ENCODE data around the gene PAX7. TPM values are rescaled to one million over a fixed set of nuclear protein-coding genes. Genes with fewer than 3 reads are reported as not detected.

PAX7 gene
- total and polyA plus RNA-seq, 9 of the 15 experiments (the other 6 are each of a cell fraction or from before 2014, with no cell fraction given) = not detected

GRCh38 chr1:18739408-18739807, 108.8 kb downstream of the PAX7 start:
- no peak overlapping the region for H2AFZ ChIP-seq (ENCODE audit: low read depth, low read length)
- FAIRE-seq (no peak), ATAC-seq (no peak), DNase-seq (ENCODE audit: extremely low read depth in 1 of 4, low spot score in 3 of 4) (no peak)
- no peak overlapping the region for H3K4me3 ChIP-seq
- POLR2A ChIA-PET = no interaction called here
- no peak overlapping the region for H3K9ac ChIP-seq (ENCODE audit: insufficient read depth in 1 of 2, low read depth in 2 of 2, low read length in 2 of 2)
- 2% methylated on average over 6 of the region's 6 CpGs for WGBS (ENCODE audit: insufficient coverage, low coverage, missing lambda C conversion rate)
- no peak overlapping the region for H3K4me2 ChIP-seq (ENCODE audit: insufficient read depth, low read length)
- in situ Hi-C loops (cut with MboI) (no loop called here), intact Hi-C loops (cut with micrococcal nuclease) (no loop called here)
- no peaks in the 10 kb centered on the region for H3K9me3 ChIP-seq (replicated peaks; ENCODE audit: control insufficient read depth, insufficient read depth, low read depth, low read length)
- H3K4me1 ChIP-seq (replicated peaks in 1 of 2; ENCODE audit: control insufficient read depth in 2 of 2, insufficient read depth in 2 of 2, low read length in 2 of 2) = no peaks in the 10 kb centered on the region
- CTCF ChIA-PET (ENCODE audit: low intra/inter-chr PET ratio) = no interaction called here
- no TSS peak for BruUV-seq (replicated peaks)
- no peak overlapping the region for H3K27ac ChIP-seq (ENCODE audit: extremely low read depth, low read depth, low read length)
- peaks cover 16 to 56% of the 10 kb centered on the region in 2 experiments; a peak in 4 of 5 replicates for H3K27me3 ChIP-seq (ENCODE audit: control insufficient read depth in 2 of 2, insufficient read depth in 2 of 2, low read length in 2 of 2)
- H3K9me1 ChIP-seq (ENCODE audit: control insufficient read depth, insufficient read depth, low read length) = no peaks in the 10 kb centered on the region
- no peaks in the 10 kb centered on the region for H3K36me3 ChIP-seq (ENCODE audit: control insufficient read depth, insufficient read depth, low read length)
- peaks cover 16% of the 10 kb centered on the region for H4K20me1 ChIP-seq (replicated peaks; ENCODE audit: control insufficient read depth, insufficient read depth, low read length)
- no peaks in the 10 kb centered on the region for H3K79me2 ChIP-seq (ENCODE audit: control insufficient read depth, insufficient read depth, low read length)
- TF ChIP-seq ELK1 (CRISPR knock-in tag; IDR thresholded peaks at IDR 0.05) (no peak), ZNF324 (CRISPR knock-in tag; IDR thresholded peaks at IDR 0.05) (no peak), MGA (IDR thresholded peaks at IDR 0.05) (no peak), CEBPZ (IDR thresholded peaks at IDR 0.05; ENCODE audit: borderline replicate concordance, low read depth, low read length) (no peak), MCM7 (IDR thresholded peaks at IDR 0.05) (no peak), RFX5 (IDR thresholded peaks at IDR 0.05; ENCODE audit: low read depth, low read length) (no peak), KAT7 (CRISPR knock-in tag; IDR thresholded peaks at IDR 0.05; ENCODE audit: borderline replicate concordance) (no peak)
